WTC11 (cell line): ENCODE results near the gene ZBTB21. TPM values are rescaled to one million over a fixed set of nuclear protein-coding genes. Genes with fewer than 3 reads are reported as not detected.

Experiments used
- ATAC-seq: fragments of 200-7000 bp; cut with Tn5 transposase; 2 replicates; pipeline ENCODE4 v1.10.0; 2021; ENCODE audit warnings: mild to moderate bottlenecking, moderate library complexity
- CTCF ChIA-PET: fragments of 300-600 bp; sonication (Branson Sonifier 250); formaldehyde crosslinking; loops from one replicate; lab custom pipeline; 2021; ENCODE audit warnings: antibody characterized with exemption; lab: Charles Lee
- POLR2A ChIA-PET: fragments of 350-600 bp; sonication (Branson Sonifier 250); formaldehyde crosslinking; loops from one replicate; lab custom pipeline; 2021; ENCODE audit warnings: antibody characterized with exemption; lab: Charles Lee
- DNase-seq: peaks from one replicate; pipeline ENCODE4 v3.0.0; 2021; ENCODE audit warnings: low spot score
- H3K27ac Mint-ChIP-seq: 2 replicates; pipeline ENCODE4 v1.8.0; 2021; ENCODE audit warnings: mixed read lengths
- H3K27me3 Mint-ChIP-seq: 2 replicates; pipeline ENCODE4 v1.8.0; 2021; ENCODE audit warnings: low read depth, mild to moderate bottlenecking, moderate library complexity, mixed read lengths
- H3K36me3 Mint-ChIP-seq: 2 replicates; pipeline ENCODE4 v1.8.0; 2021; ENCODE audit warnings: mixed read lengths
- H3K4me1 Mint-ChIP-seq: 2 replicates; pipeline ENCODE4 v1.8.0; 2022; ENCODE audit warnings: mixed read lengths
- H3K4me3 Mint-ChIP-seq: 2 replicates; pipeline ENCODE4 v1.8.0; 2021; ENCODE audit warnings: mild to moderate bottlenecking, moderate library complexity, mixed read lengths
- H3K9me3 Mint-ChIP-seq: 2 replicates; pipeline ENCODE4 v1.8.0; 2021; ENCODE audit warnings: mixed read lengths
- AFF4 ChIP-seq: sonication (generic); formaldehyde crosslinking; IDR thresholded peaks from 2 replicates; pipeline ENCODE4 v1.8.1; 2023; ENCODE audit warnings: mild to moderate bottlenecking, missing genetic modification reagents, borderline replicate concordance
- FOXJ3 ChIP-seq: sonication (generic); formaldehyde crosslinking; IDR thresholded peaks from 2 replicates; pipeline ENCODE4 v1.9.0; 2021; ENCODE audit warnings: missing genetic modification reagents, mild to moderate bottlenecking, borderline replicate concordance
- FOXK1 ChIP-seq: sonication (generic); formaldehyde crosslinking; IDR thresholded peaks from 2 replicates; pipeline ENCODE4 v1.8.0; 2022; ENCODE audit warnings: mild to moderate bottlenecking, moderate library complexity, missing genetic modification reagents
- GABPB1 ChIP-seq: sonication (generic); formaldehyde crosslinking; IDR thresholded peaks from 2 replicates; pipeline ENCODE4 v1.8.1; 2023; ENCODE audit warnings: mild to moderate bottlenecking, missing genetic modification reagents
- JUN ChIP-seq: sonication (generic); formaldehyde crosslinking; IDR thresholded peaks from 2 replicates; pipeline ENCODE4 v1.8.0; 2023; ENCODE audit warnings: mild to moderate bottlenecking, missing genetic modification reagents
- KAT7 ChIP-seq: sonication (generic); formaldehyde crosslinking; IDR thresholded peaks from 2 replicates; pipeline ENCODE4 v1.8.1; 2023; ENCODE audit warnings: missing genetic modification reagents, mild to moderate bottlenecking, borderline replicate concordance
- MLX ChIP-seq: sonication (generic); formaldehyde crosslinking; IDR thresholded peaks from 2 replicates; pipeline ENCODE4 v1.8.1; 2023; ENCODE audit warnings: mild to moderate bottlenecking, missing genetic modification reagents, moderate library complexity
- MYBL2 ChIP-seq: sonication (generic); formaldehyde crosslinking; IDR thresholded peaks from 2 replicates; pipeline ENCODE4 v1.8.1; 2023; ENCODE audit warnings: mild to moderate bottlenecking, moderate library complexity, missing genetic modification reagents
- NFE2L1 ChIP-seq: sonication (generic); formaldehyde crosslinking; IDR thresholded peaks from 2 replicates; pipeline ENCODE4 v1.8.1; 2023; ENCODE audit warnings: missing genetic modification reagents
- RELA ChIP-seq: sonication (generic); formaldehyde crosslinking; IDR thresholded peaks from 2 replicates; pipeline ENCODE4 v1.8.1; 2022; ENCODE audit warnings: missing genetic modification reagents, mild to moderate bottlenecking, borderline replicate concordance
- SP1 ChIP-seq: sonication (generic); formaldehyde crosslinking; conservative IDR thresholded peaks from 2 replicates; pipeline ENCODE4 v1.8.1; 2022; ENCODE audit warnings: missing genetic modification reagents
- ZNF219 ChIP-seq: sonication (generic); formaldehyde crosslinking; IDR thresholded peaks from 2 replicates; pipeline ENCODE4 v1.8.0; 2023; ENCODE audit warnings: missing genetic modification reagents, mild to moderate bottlenecking, borderline replicate concordance
- ZNF232 ChIP-seq: sonication (generic); formaldehyde crosslinking; IDR thresholded peaks from 2 replicates; pipeline ENCODE4 v1.8.0; 2022; ENCODE audit warnings: mild to moderate bottlenecking, missing genetic modification reagents
- ZNF263 ChIP-seq: sonication (generic); formaldehyde crosslinking; IDR thresholded peaks from 2 replicates; pipeline ENCODE4 v1.8.1; 2022; ENCODE audit warnings: low read depth, mild to moderate bottlenecking, moderate library complexity, missing genetic modification reagents
- ZNF281 ChIP-seq: sonication (generic); formaldehyde crosslinking; IDR thresholded peaks from 2 replicates; pipeline ENCODE4 v1.8.0; 2023; ENCODE audit warnings: mild to moderate bottlenecking, missing genetic modification reagents
- total RNA-seq: library from RNA; stranded (reverse); gene quantifications from 3 replicates; pipeline ENCODE4 v1.2.3, GENCODE V29; 2021
- TF ChIP-seq, protein P1 (sequence below): sonication (generic); formaldehyde crosslinking; IDR thresholded peaks from 2 replicates; pipeline ENCODE4 v1.8.1; 2023; ENCODE audit warnings: mild to moderate bottlenecking, missing genetic modification reagents
- TF ChIP-seq, protein P2 (sequence below): sonication (generic); formaldehyde crosslinking; IDR thresholded peaks from 2 replicates; pipeline ENCODE4 v1.8.1; 2022; ENCODE audit warnings: mild to moderate bottlenecking, moderate library complexity, missing genetic modification reagents
- TF ChIP-seq, protein P3 (sequence below): sonication (generic); formaldehyde crosslinking; IDR thresholded peaks from 2 replicates; pipeline ENCODE4 v1.8.0; 2023; ENCODE audit warnings: missing genetic modification reagents, mild to moderate bottlenecking, borderline replicate concordance
- TF ChIP-seq, protein P4 (sequence below): sonication (generic); formaldehyde crosslinking; IDR thresholded peaks from 2 replicates; pipeline ENCODE4 v1.8.0; 2022; ENCODE audit warnings: mild to moderate bottlenecking, missing genetic modification reagents
- TF ChIP-seq, protein P5 (sequence below): sonication (generic); formaldehyde crosslinking; IDR thresholded peaks from 2 replicates; pipeline ENCODE4 v1.8.0; 2022; ENCODE audit warnings: mild to moderate bottlenecking, missing genetic modification reagents

ZBTB21 gene
- total RNA-seq, 1 experiment from 2014 or later = 13.8 TPM

- TF ChIP-seq, protein P1, sequence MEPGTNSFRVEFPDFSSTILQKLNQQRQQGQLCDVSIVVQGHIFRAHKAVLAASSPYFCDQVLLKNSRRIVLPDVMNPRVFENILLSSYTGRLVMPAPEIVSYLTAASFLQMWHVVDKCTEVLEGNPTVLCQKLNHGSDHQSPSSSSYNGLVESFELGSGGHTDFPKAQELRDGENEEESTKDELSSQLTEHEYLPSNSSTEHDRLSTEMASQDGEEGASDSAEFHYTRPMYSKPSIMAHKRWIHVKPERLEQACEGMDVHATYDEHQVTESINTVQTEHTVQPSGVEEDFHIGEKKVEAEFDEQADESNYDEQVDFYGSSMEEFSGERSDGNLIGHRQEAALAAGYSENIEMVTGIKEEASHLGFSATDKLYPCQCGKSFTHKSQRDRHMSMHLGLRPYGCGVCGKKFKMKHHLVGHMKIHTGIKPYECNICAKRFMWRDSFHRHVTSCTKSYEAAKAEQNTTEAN (CRISPR knock-in tag) = no peak
- TF ChIP-seq SP1 (CRISPR knock-in tag) (no peak), MYBL2 (CRISPR knock-in tag) (no peak), ZNF281 (CRISPR knock-in tag) (no peak), KAT7 (CRISPR knock-in tag) (no peak), GABPB1 (CRISPR knock-in tag) (no peak), MLX (no peak), RELA (no peak)
- TF ChIP-seq, protein P2, sequence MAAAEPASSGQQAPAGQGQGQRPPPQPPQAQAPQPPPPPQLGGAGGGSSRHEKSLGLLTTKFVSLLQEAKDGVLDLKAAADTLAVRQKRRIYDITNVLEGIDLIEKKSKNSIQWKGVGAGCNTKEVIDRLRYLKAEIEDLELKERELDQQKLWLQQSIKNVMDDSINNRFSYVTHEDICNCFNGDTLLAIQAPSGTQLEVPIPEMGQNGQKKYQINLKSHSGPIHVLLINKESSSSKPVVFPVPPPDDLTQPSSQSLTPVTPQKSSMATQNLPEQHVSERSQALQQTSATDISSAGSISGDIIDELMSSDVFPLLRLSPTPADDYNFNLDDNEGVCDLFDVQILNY (CRISPR knock-in tag) = no peak
- TF ChIP-seq, protein P3, sequence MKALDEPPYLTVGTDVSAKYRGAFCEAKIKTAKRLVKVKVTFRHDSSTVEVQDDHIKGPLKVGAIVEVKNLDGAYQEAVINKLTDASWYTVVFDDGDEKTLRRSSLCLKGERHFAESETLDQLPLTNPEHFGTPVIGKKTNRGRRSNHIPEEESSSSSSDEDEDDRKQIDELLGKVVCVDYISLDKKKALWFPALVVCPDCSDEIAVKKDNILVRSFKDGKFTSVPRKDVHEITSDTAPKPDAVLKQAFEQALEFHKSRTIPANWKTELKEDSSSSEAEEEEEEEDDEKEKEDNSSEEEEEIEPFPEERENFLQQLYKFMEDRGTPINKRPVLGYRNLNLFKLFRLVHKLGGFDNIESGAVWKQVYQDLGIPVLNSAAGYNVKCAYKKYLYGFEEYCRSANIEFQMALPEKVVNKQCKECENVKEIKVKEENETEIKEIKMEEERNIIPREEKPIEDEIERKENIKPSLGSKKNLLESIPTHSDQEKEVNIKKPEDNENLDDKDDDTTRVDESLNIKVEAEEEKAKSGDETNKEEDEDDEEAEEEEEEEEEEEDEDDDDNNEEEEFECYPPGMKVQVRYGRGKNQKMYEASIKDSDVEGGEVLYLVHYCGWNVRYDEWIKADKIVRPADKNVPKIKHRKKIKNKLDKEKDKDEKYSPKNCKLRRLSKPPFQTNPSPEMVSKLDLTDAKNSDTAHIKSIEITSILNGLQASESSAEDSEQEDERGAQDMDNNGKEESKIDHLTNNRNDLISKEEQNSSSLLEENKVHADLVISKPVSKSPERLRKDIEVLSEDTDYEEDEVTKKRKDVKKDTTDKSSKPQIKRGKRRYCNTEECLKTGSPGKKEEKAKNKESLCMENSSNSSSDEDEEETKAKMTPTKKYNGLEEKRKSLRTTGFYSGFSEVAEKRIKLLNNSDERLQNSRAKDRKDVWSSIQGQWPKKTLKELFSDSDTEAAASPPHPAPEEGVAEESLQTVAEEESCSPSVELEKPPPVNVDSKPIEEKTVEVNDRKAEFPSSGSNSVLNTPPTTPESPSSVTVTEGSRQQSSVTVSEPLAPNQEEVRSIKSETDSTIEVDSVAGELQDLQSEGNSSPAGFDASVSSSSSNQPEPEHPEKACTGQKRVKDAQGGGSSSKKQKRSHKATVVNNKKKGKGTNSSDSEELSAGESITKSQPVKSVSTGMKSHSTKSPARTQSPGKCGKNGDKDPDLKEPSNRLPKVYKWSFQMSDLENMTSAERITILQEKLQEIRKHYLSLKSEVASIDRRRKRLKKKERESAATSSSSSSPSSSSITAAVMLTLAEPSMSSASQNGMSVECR = no peak
These were observed 37.5 kb downstream of the ZBTB21 start (continued) for GRCh38 chr21:41972511-41973205.

DNA sequence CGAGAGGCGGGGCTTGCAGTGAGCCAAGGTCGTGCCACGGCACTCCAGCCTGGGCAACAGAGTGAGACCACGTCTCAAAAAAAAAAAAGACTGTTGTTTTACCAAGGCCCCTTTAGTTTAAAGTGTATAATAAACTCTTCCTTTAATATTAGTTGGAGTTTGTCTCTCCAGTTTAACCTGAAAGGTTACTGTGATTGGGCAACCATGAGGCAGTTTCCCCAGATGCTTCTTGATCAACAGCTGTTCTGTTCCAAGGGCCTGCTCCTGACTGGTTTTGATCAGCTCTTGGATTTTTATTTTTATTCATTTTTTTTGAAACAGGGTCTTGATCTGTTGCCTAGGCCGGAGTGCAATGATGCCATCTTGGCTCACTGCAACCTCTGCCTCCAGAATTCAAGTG lies 38.3 kb downstream of the ZBTB21 start:
- no peak for DNase-seq
- no peak overlapping the region for H3K4me3 Mint-ChIP-seq
- peaks cover 41% of the 10 kb centered on the region for H3K4me1 Mint-ChIP-seq
- ChIA-PET POLR2A (no interaction called here), CTCF (no interaction called here)
- H3K27me3 Mint-ChIP-seq = no peaks in the 10 kb centered on the region; the same call in 1 of the 2 replicates
- no peaks in the 10 kb centered on the region for H3K9me3 Mint-ChIP-seq
- ATAC-seq = no peak
- no peaks in the 10 kb centered on the region for H3K36me3 Mint-ChIP-seq
- no peak overlapping the region for H3K27ac Mint-ChIP-seq
- no peak for TF ChIP-seq ZNF219 (CRISPR knock-in tag)
- no peak for TF ChIP-seq AFF4 (CRISPR knock-in tag)
- TF ChIP-seq, protein P4, sequence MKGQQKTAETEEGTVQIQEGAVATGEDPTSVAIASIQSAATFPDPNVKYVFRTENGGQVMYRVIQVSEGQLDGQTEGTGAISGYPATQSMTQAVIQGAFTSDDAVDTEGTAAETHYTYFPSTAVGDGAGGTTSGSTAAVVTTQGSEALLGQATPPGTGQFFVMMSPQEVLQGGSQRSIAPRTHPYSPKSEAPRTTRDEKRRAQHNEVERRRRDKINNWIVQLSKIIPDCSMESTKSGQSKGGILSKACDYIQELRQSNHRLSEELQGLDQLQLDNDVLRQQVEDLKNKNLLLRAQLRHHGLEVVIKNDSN (CRISPR knock-in tag) = no peak
- TF ChIP-seq, protein P5, sequence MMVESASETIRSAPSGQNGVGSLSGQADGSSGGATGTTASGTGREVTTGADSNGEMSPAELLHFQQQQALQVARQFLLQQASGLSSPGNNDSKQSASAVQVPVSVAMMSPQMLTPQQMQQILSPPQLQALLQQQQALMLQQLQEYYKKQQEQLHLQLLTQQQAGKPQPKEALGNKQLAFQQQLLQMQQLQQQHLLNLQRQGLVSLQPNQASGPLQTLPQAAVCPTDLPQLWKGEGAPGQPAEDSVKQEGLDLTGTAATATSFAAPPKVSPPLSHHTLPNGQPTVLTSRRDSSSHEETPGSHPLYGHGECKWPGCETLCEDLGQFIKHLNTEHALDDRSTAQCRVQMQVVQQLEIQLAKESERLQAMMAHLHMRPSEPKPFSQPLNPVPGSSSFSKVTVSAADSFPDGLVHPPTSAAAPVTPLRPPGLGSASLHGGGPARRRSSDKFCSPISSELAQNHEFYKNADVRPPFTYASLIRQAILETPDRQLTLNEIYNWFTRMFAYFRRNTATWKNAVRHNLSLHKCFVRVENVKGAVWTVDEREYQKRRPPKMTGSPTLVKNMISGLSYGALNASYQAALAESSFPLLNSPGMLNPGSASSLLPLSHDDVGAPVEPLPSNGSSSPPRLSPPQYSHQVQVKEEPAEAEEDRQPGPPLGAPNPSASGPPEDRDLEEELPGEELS (CRISPR knock-in tag) = no peak
- TF ChIP-seq FOXK1 = no peak
- TF ChIP-seq ZNF263 (CRISPR knock-in tag) = no peak
- no peak for TF ChIP-seq NFE2L1 (CRISPR knock-in tag)
- no peak for TF ChIP-seq JUN (CRISPR knock-in tag)
- TF ChIP-seq FOXJ3 (CRISPR knock-in tag) = no peak
- no peak for TF ChIP-seq ZNF232 (CRISPR knock-in tag)
